H9 (cell line): ENCODE results near the gene DAAM2. TPM values are rescaled to one million over a fixed set of nuclear protein-coding genes. Genes with fewer than 3 reads are reported as not detected.

Experiments used
- DNase-seq: peaks from one replicate; pipeline ENCODE4 v3.0.0-alpha.2; 2017
- H2AFZ ChIP-seq: one replicate; pipeline ENCODE4 v1.6.1; 2013; ENCODE audit warnings: mild to moderate bottlenecking, low read length, control low read depth, moderate library complexity
- H2AK5ac ChIP-seq: 2 replicates; pipeline ENCODE4 v1.6.1; 2013; ENCODE audit warnings: low read length, control low read depth, mixed read lengths; ENCODE audit not compliant: insufficient read length
- H2BK120ac ChIP-seq: one replicate; pipeline ENCODE4 v1.6.1; 2013; ENCODE audit warnings: low read depth, mild to moderate bottlenecking, low read length, control low read depth, inconsistent platforms; ENCODE audit not compliant: poor library complexity, severe bottlenecking
- H2BK12ac ChIP-seq: 2 replicates; pipeline ENCODE4 v1.6.1; 2013; ENCODE audit warnings: low read length, control low read depth, mixed read lengths, low read depth; ENCODE audit not compliant: insufficient read length
- H2BK15ac ChIP-seq: 2 replicates; pipeline ENCODE4 v1.6.1; 2013; ENCODE audit warnings: low read depth, low read length, control low read depth
- H2BK20ac ChIP-seq: one replicate; pipeline ENCODE4 v1.6.1; 2013; ENCODE audit warnings: low read depth, mild to moderate bottlenecking, low read length, control low read depth, inconsistent platforms; ENCODE audit not compliant: poor library complexity, severe bottlenecking
- H2BK5ac ChIP-seq: 2 replicates; pipeline ENCODE4 v1.6.1; 2013; ENCODE audit warnings: low read length, control low read depth, mixed read lengths; ENCODE audit not compliant: insufficient read length
- H3K14ac ChIP-seq: 2 replicates; pipeline ENCODE4 v1.6.1; 2013; ENCODE audit warnings: low read length, control low read depth; ENCODE audit not compliant: insufficient read depth
- H3K18ac ChIP-seq: 2 replicates; pipeline ENCODE4 v1.6.1; 2013; ENCODE audit warnings: low read depth, mild to moderate bottlenecking, mixed read lengths, low read length, control low read depth; ENCODE audit not compliant: insufficient read length
- H3K23ac ChIP-seq: 2 replicates; pipeline ENCODE4 v1.6.1; 2013; ENCODE audit warnings: low read length, control low read depth, mixed read lengths, low read depth; ENCODE audit not compliant: insufficient read length
- H3K23me2 ChIP-seq: 2 replicates; pipeline ENCODE4 v1.6.1; 2013; ENCODE audit warnings: low read depth, mild to moderate bottlenecking, mixed read lengths, low read length, control low read depth; ENCODE audit not compliant: insufficient read length, poor library complexity, severe bottlenecking
- H3K27ac ChIP-seq: 2 replicates; pipeline ENCODE4 v1.5.1; 2013; ENCODE audit warnings: low read length, control low read depth, mixed read lengths, low read depth; ENCODE audit not compliant: insufficient read length
- H3K27me3 ChIP-seq: 2 replicates; pipeline ENCODE4 v1.6.1; 2013; ENCODE audit warnings: low read length, control low read depth, inconsistent platforms; ENCODE audit not compliant: insufficient read depth
- H3K4ac ChIP-seq: 2 replicates; pipeline ENCODE4 v1.6.1; 2013; ENCODE audit warnings: low read depth, mild to moderate bottlenecking, control low read depth, inconsistent platforms, low read length, moderate library complexity
- H3K4me1 ChIP-seq: 2 replicates; pipeline ENCODE4 v1.6.1; 2013; ENCODE audit warnings: low read length, control low read depth, inconsistent platforms; ENCODE audit not compliant: insufficient read depth
- H3K4me2 ChIP-seq: 2 replicates; pipeline ENCODE4 v1.6.1; 2013; ENCODE audit warnings: low read length, control low read depth, mixed read lengths; ENCODE audit not compliant: insufficient read length, insufficient read depth
- H3K56ac ChIP-seq: 2 replicates; pipeline ENCODE4 v1.6.1; 2013; ENCODE audit warnings: low read depth, mild to moderate bottlenecking, mixed read lengths, low read length, control low read depth; ENCODE audit not compliant: insufficient read length
- H3K79me1 ChIP-seq: 2 replicates; pipeline ENCODE4 v1.6.1; 2013; ENCODE audit warnings: low read depth, mild to moderate bottlenecking, moderate library complexity, low read length, control low read depth, inconsistent platforms; ENCODE audit not compliant: insufficient read depth, poor library complexity, severe bottlenecking
- H3K79me2 ChIP-seq: 2 replicates; pipeline ENCODE4 v1.6.1; 2013; ENCODE audit warnings: low read length, control low read depth, inconsistent platforms; ENCODE audit not compliant: insufficient read depth
- H3K9ac ChIP-seq: 2 replicates; pipeline ENCODE4 v1.6.1; 2013; ENCODE audit warnings: low read length, control low read depth, mixed read lengths; ENCODE audit not compliant: insufficient read length; ENCODE audit errors: extremely low read depth
- H3K9me3 ChIP-seq: one replicate; pipeline ENCODE4 v1.6.1; 2013; ENCODE audit warnings: low read depth, low read length, inconsistent platforms; ENCODE audit not compliant: control insufficient read depth
- H3T11ph ChIP-seq: one replicate; pipeline ENCODE4 v1.6.1; 2013; ENCODE audit warnings: mild to moderate bottlenecking, low read length, control low read depth, inconsistent platforms
- H4K20me1 ChIP-seq: one replicate; pipeline ENCODE4 v1.6.1; 2013; ENCODE audit not compliant: control insufficient read depth, insufficient read length, insufficient read depth
- H4K5ac ChIP-seq: 2 replicates; pipeline ENCODE4 v1.6.1; 2013; ENCODE audit warnings: low read depth, mild to moderate bottlenecking, mixed read lengths, low read length, control low read depth; ENCODE audit not compliant: insufficient read length
- H4K8ac ChIP-seq: replicated peaks from 2 replicates; pipeline ENCODE4 v1.6.1; 2013; ENCODE audit warnings: low read length, control low read depth, mixed read lengths, low read depth; ENCODE audit not compliant: insufficient read length
- H4K91ac ChIP-seq: 2 replicates; pipeline ENCODE4 v1.6.1; 2013; ENCODE audit warnings: low read depth, mild to moderate bottlenecking, moderate library complexity, mixed read lengths, low read length, control low read depth; ENCODE audit not compliant: insufficient read length
- H3K27ac Mint-ChIP-seq, 3 experiments: 2 replicates in 2 of 3; 3 replicates in 1 of 3; pipeline ENCODE4 v1.8.0; 2020 to 2021; ENCODE audit warnings: mixed read lengths in 3 of 3, mild to moderate bottlenecking in 1 of 3, moderate library complexity in 1 of 3
- H3K27me3 Mint-ChIP-seq: 2 replicates; pipeline ENCODE4 v1.8.0; 2021; ENCODE audit warnings: low read depth, mild to moderate bottlenecking, moderate library complexity, mixed read lengths
- H3K36me3 Mint-ChIP-seq, 3 experiments: 2 replicates in 2 of 3; 3 replicates in 1 of 3; pipeline ENCODE4 v1.8.0; 2020 to 2021; ENCODE audit warnings: low read depth in 3 of 3, mixed read lengths in 3 of 3; ENCODE audit not compliant: insufficient read depth in 1 of 3
- H3K4me1 Mint-ChIP-seq, 2 experiments: 2 replicates each; pipeline ENCODE4 v1.8.0; 2020; ENCODE audit warnings: mixed read lengths in 2 of 2
- H3K4me3 Mint-ChIP-seq, 2 experiments: 2 replicates in 1 of 2; 3 replicates in 1 of 2; pipeline ENCODE4 v1.8.0; 2020 to 2021; ENCODE audit warnings: mild to moderate bottlenecking in 2 of 2, mixed read lengths in 2 of 2, moderate library complexity in 1 of 2
- H3K9me3 Mint-ChIP-seq, 2 experiments: 2 replicates in 1 of 2; 3 replicates in 1 of 2; pipeline ENCODE4 v1.8.0; 2020; ENCODE audit warnings: mild to moderate bottlenecking in 2 of 2, mixed read lengths in 2 of 2, moderate library complexity in 1 of 2
- CTCF ChIP-seq: fragments of 200-600 bp; sonication (generic); conservative IDR thresholded peaks from 3 replicates; pipeline ENCODE4 v1.8.0; 2021; ENCODE audit warnings: antibody characterized with exemption, mild to moderate bottlenecking
- WGBS: extraction: QIAGEN DNeasy Blood & Tissue Kit; methylation state at CpG from one replicate; pipeline ENCODE4 v1.1.7; 2013; ENCODE audit warnings: missing lambda C conversion rate, low lambda C conversion rate, mixed read lengths; ENCODE audit not compliant: insufficient read length; ENCODE audit errors: extremely low coverage; 5-methylcytosine and 5-hydroxymethylcytosine counted together
- total RNA-seq: library from RNA; stranded (reverse); gene quantifications from 2 replicates; pipeline ENCODE4 v1.2.1, GENCODE V29; 2021

Gene DAAM2
- total RNA-seq, 1 experiment from 2014 or later = 1.1 TPM

- no peak overlapping the region for H3K27ac ChIP-seq
- H3K27me3 ChIP-seq = no peaks in the 10 kb centered on the region
- H2BK15ac ChIP-seq = no peak overlapping the region
- Mint-ChIP-seq H3K4me1 (0 out of 4 replicates have a peak, but pooled peaks cover 0 to 3% of the 10 kb centered on the region in 2 experiments), H3K9me3 (no peaks in the 10 kb centered on the region), H3K36me3 (no peaks in the 10 kb centered on the region), H3K4me3 (no peak overlapping the region), H3K27me3 (peaks cover 5% of the 10 kb centered on the region), H3K27ac (no peak overlapping the region)
- no peak overlapping the region for H3T11ph ChIP-seq
- H2BK120ac ChIP-seq = no peak overlapping the region
- no peaks in the 10 kb centered on the region for H3K23me2 ChIP-seq
- no peak overlapping the region for H2BK20ac ChIP-seq
- H3K18ac ChIP-seq = no peak overlapping the region
- H3K79me1 ChIP-seq = no peaks in the 10 kb centered on the region
- no peak for TF ChIP-seq CTCF
- no peak overlapping the region for H2BK12ac ChIP-seq
- H3K4me2 ChIP-seq = no peak overlapping the region
- H4K20me1 ChIP-seq = no peaks in the 10 kb centered on the region
- no peak overlapping the region for H3K14ac ChIP-seq
- H2AK5ac ChIP-seq = no peak overlapping the region
- no peak for DNase-seq
- WGBS = no CpG with 5 or more reads among the region's 10 CpGs
- H3K4ac ChIP-seq = no peak overlapping the region
- H3K4me1 ChIP-seq = no peaks in the 10 kb centered on the region; the same call in 1 of the 2 replicates
- H2AFZ ChIP-seq = no peak overlapping the region
- no peak overlapping the region for H2BK5ac ChIP-seq
- H3K23ac ChIP-seq = no peak overlapping the region
- H3K9ac ChIP-seq = no peak overlapping the region
- H3K9me3 ChIP-seq = no peaks in the 10 kb centered on the region
- H3K56ac ChIP-seq = no peak overlapping the region
- H4K5ac ChIP-seq = no peak overlapping the region
- no peaks in the 10 kb centered on the region for H3K79me2 ChIP-seq
- no peak overlapping the region for H4K91ac ChIP-seq
- no peak overlapping the region for H4K8ac ChIP-seq
These were observed 8.2 kb downstream of the DAAM2 start for GRCh38 chr6:39800034-39801032.
